Osteocyte (in vitro differentiated cells): ENCODE results near the gene TMCO4. TPM values are rescaled to one million over a fixed set of nuclear protein-coding genes. Genes with fewer than 3 reads are reported as not detected.

ENCODE experiments used
- DNase-seq: peaks from one replicate; pipeline ENCODE4 v3.0.0; 2021; ENCODE audit warnings: mixed read lengths; ENCODE audit not compliant: unreplicated experiment; ENCODE audit errors: extremely low spot score
- H3K27ac Mint-ChIP-seq: one replicate; pipeline ENCODE4 v1.8.0; 2021; ENCODE audit warnings: mild to moderate bottlenecking, mixed read lengths; ENCODE audit not compliant: unreplicated experiment
- H3K27me3 Mint-ChIP-seq: one replicate; pipeline ENCODE4 v1.8.0; 2021; ENCODE audit warnings: mixed read lengths; ENCODE audit not compliant: unreplicated experiment
- H3K36me3 Mint-ChIP-seq: one replicate; pipeline ENCODE4 v1.8.0; 2021; ENCODE audit warnings: mixed read lengths; ENCODE audit not compliant: unreplicated experiment
- H3K4me1 Mint-ChIP-seq: one replicate; pipeline ENCODE4 v1.8.0; 2021; ENCODE audit warnings: mixed read lengths; ENCODE audit not compliant: unreplicated experiment
- H3K4me3 Mint-ChIP-seq: one replicate; pipeline ENCODE4 v1.8.0; 2021; ENCODE audit warnings: mild to moderate bottlenecking, moderate library complexity, mixed read lengths; ENCODE audit not compliant: unreplicated experiment
- H3K9me3 Mint-ChIP-seq: one replicate; pipeline ENCODE4 v1.8.0; 2021; ENCODE audit warnings: mixed read lengths; ENCODE audit not compliant: unreplicated experiment
- total RNA-seq: library from RNA; stranded (reverse); gene quantifications from 2 replicates; pipeline ENCODE4 v1.2.1, GENCODE V29; 2021
- TF ChIP-seq, protein P1 (sequence below): fragments of 200-600 bp; sonication (generic); IDR thresholded peaks from 2 replicates; pipeline ENCODE4 v1.5.0; 2021; ENCODE audit warnings: antibody characterized with exemption, mild to moderate bottlenecking, moderate library complexity

Gene TMCO4
- total RNA-seq, 1 donor from 2014 or later, result 12.1 TPM

DNA sequence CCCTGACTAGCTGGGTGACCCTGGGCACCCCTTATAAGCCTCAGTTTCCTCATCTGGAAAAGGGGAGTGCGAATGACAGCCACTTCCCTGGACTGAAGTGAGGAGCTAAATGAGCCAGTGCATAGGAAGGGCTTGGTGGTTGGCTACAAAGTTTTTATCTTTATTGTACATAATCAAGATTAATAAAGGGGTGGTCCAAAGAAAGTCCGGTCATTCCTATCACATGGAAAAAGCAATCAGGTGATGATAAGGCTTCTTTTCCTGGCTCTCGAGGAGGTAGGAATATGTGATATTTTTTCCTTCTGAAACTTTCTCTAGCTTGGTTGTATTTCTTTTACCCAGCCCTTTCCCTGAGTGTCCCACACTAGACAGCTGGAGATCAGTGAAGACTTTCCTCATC, 56.5 kb downstream of the TMCO4 start:
- Mint-ChIP-seq H3K27me3 (no peaks in the 10 kb centered on the region), H3K36me3 (peaks cover 10% of the 10 kb centered on the region), H3K4me1 (no peaks in the 10 kb centered on the region), H3K4me3 (no peak overlapping the region), H3K9me3 (peaks cover 5% of the 10 kb centered on the region), H3K27ac (no peak overlapping the region)
- TF ChIP-seq, protein P1, sequence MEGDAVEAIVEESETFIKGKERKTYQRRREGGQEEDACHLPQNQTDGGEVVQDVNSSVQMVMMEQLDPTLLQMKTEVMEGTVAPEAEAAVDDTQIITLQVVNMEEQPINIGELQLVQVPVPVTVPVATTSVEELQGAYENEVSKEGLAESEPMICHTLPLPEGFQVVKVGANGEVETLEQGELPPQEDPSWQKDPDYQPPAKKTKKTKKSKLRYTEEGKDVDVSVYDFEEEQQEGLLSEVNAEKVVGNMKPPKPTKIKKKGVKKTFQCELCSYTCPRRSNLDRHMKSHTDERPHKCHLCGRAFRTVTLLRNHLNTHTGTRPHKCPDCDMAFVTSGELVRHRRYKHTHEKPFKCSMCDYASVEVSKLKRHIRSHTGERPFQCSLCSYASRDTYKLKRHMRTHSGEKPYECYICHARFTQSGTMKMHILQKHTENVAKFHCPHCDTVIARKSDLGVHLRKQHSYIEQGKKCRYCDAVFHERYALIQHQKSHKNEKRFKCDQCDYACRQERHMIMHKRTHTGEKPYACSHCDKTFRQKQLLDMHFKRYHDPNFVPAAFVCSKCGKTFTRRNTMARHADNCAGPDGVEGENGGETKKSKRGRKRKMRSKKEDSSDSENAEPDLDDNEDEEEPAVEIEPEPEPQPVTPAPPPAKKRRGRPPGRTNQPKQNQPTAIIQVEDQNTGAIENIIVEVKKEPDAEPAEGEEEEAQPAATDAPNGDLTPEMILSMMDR, result no peak
- no peak for DNase-seq

DNA sequence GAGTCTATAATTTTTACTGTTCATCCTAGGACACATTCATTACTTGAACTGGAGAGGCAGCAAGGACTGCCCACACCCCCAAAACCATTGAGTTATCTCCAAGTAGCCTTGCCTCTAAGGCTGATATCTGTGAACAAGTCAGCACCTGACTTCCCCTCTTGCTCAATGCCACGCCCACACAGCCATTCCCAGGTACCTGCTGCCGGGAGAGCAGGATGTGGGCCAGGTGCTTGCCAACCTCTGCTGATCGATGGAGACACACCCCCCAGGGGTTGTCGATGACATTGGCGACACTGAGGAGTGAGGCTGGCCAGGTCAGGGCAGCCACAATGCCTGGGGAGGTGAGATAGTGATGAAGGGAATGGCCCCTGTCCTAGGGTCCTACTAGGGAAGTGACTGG, 60.1 kb downstream of the TMCO4 start:
- Mint-ChIP-seq H3K27ac (no peak overlapping the region), H3K27me3 (no peaks in the 10 kb centered on the region), H3K36me3 (peaks cover 9% of the 10 kb centered on the region), H3K4me1 (peaks cover 6% of the 10 kb centered on the region), H3K4me3 (no peak overlapping the region), H3K9me3 (peaks cover 5% of the 10 kb centered on the region)
- TF ChIP-seq, protein P1, result no peak
- DNase-seq, result no peak

DNA sequence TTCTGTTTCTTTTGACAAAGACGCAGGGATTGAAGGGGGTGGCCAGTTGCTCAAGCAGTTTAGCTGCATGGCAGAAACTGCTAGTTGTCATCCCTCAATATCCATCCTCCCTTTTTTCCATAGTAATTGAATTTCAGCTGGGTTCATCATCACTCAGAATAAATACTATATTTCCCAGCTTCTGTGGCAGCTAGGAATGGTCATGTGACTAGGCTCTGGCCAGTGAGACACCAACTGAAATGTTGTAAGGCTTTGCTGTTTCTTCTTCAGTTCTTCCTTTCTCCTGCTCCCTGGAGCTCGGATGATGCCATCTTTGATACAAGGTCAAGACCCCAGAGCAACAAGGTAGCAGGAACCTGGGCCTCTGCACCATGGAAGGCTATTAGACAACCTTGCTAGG, 61.0 kb downstream of the TMCO4 start:
- H3K36me3 Mint-ChIP-seq, result peaks cover 6% of the 10 kb centered on the region
- H3K4me1 Mint-ChIP-seq, result peaks cover 8% of the 10 kb centered on the region
- TF ChIP-seq, protein P1, result no peak
- no peaks in the 10 kb centered on the region for H3K27me3 Mint-ChIP-seq
- no peak for DNase-seq
- H3K9me3 Mint-ChIP-seq, result peaks cover 5% of the 10 kb centered on the region
- H3K4me3 Mint-ChIP-seq, result no peak overlapping the region
- no peak overlapping the region for H3K27ac Mint-ChIP-seq

DNA sequence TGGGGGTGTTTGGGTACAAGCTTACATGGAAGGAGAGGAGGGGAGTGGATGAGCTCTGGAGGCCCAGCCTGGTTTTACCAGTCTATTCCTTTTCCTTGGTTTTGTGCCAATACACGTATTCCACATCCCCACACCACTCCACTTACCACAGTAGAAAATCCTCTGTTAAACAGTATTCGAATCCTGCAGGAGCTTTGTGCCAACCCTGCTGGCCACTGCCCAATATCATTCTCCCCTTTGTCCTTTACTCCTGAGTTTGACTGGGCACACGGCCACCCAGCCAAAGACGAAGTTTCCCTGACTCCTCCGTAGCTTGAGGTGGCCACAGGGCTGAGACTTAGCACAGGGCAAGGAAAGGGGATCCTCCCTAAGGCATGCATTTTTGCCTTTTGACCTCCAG, 61.6 kb downstream of the TMCO4 start:
- H3K27me3 Mint-ChIP-seq, result no peaks in the 10 kb centered on the region
- TF ChIP-seq, protein P1, result no peak

DNA sequence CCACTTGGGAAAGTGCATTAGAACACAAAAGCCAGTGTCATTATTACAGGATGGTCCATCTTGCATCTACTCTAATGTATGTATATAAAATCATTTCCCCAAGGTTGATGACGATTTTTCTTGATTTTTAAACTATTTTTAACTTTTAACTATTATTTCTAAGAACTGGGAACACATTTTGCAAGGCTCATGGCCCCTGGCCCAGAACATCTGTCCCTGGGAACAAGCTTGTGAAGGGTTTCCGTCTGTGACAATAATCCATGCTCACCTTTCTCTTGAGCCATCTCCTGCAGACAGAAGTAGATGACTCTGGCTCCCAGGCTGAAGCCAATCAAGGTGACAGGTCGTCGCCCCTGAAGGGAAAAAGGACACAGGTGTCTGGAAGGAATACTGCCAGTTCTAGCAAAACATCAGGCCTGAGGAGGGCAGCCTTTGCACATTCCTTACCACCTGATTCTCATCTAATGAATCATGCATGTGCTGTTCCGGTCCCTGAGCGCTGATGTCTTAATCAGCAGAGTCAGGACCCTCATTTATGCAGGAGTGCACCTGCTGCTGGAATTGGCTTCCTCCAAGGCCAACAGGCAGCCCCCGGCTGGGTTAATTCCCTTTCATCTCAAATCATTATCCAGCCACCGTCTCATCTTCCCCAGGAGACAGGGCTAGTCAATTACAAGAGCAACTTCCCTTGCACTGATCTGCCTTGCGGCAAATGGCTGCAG, 62.5 kb downstream of the TMCO4 start:
- Mint-ChIP-seq H3K36me3 (peaks cover 2% of the 10 kb centered on the region), H3K4me1 (peaks cover 8% of the 10 kb centered on the region), H3K4me3 (no peak overlapping the region), H3K27ac (no peak overlapping the region), H3K27me3 (no peaks in the 10 kb centered on the region), H3K9me3 (peaks cover 5% of the 10 kb centered on the region)
- TF ChIP-seq, protein P1, result peak; percentile 6
- DNase-seq, result no peak

More for the DNA sequence above, 61.6 kb downstream of the TMCO4 start:
- H3K36me3 Mint-ChIP-seq, result peaks cover 2% of the 10 kb centered on the region
- DNase-seq, result no peak
- peaks cover 8% of the 10 kb centered on the region for H3K4me1 Mint-ChIP-seq
- peaks cover 5% of the 10 kb centered on the region for H3K9me3 Mint-ChIP-seq
- no peak overlapping the region for H3K27ac Mint-ChIP-seq
- no peak overlapping the region for H3K4me3 Mint-ChIP-seq
